Measurements from ENCODE around the gene OR10A2.
"Not testable (repeated sequence)": the region's sequence is repeated elsewhere in the genome, so short reads cannot be mapped to it uniquely, and the experiment has no call there.

OR10A2 gene

GRCh38 chr11:6889835-6890234 lies 27.0 kb downstream of the OR10A2 start:
- H3K36me3 ChIP-seq = no peaks in the 10 kb centered on the region
- no peaks in the 10 kb centered on the region for H3K4me1 ChIP-seq
- H3K9me3 ChIP-seq = no peaks in the 10 kb centered on the region
- H3K4me3 ChIP-seq (ENCODE audit: low read depth, low read length) = no peak overlapping the region
- H3K27me3 ChIP-seq = no peaks in the 10 kb centered on the region
- DNase-seq = no peak
- TF ChIP-seq CTCF (IDR thresholded peaks at IDR 0.05; ENCODE audit: low read depth, low read length) = no peak

DNA sequence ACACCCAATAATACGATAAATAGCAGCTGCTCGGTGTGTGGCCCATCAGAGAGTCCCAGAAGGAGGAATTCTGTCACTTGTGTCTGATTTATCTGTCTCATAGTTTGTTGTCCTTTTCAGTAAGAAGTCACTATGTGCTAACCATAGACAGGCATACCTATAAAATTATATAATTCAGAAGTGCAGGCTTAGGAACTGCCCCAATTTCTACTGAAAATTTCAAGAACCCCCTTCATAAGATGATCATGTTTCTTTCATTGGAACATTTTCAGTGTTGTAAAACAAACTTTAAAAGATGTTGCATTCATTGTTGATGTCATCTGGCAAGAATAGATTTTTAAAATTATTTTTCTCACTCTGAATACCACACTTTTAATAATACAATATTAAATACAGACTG lies 29.5 kb downstream of the OR10A2 start, which contains the start of gene OR2D2:
Gene OR2D2 (minus strand): TSS at position 101 of the 400 bp plus-strand sequence. CDS start 0 bp downstream, at position 101.
- no peaks in the 10 kb centered on the region for H3K36me3 ChIP-seq
- no peaks in the 10 kb centered on the region for H3K9me3 ChIP-seq
- H3K4me3 ChIP-seq (ENCODE audit: low read depth, low read length) = no peak within 1 kb of the TSS
- TF ChIP-seq CTCF (IDR thresholded peaks at IDR 0.05; ENCODE audit: low read depth, low read length) = no peak
- no peaks in the 10 kb centered on the region for H3K4me1 ChIP-seq
- no peaks in the 10 kb centered on the region for H3K27me3 ChIP-seq
- no peak for DNase-seq

GRCh38 chr11:6894097-6894496 lies 31.2 kb downstream of the OR10A2 start:
- Histone ChIP-seq H3K4me1 (no peaks in the 10 kb centered on the region), H3K4me3 (ENCODE audit: low read depth, low read length) (no peak overlapping the region), H3K27me3 (no peaks in the 10 kb centered on the region), H3K9me3 (no peaks in the 10 kb centered on the region), H3K36me3 (no peaks in the 10 kb centered on the region)
- no peak for DNase-seq
- no peak for TF ChIP-seq CTCF (IDR thresholded peaks at IDR 0.05; ENCODE audit: low read depth, low read length)

- no peak for DNase-seq
- Histone ChIP-seq H3K9me3 (no peaks in the 10 kb centered on the region), H3K4me1 (no peaks in the 10 kb centered on the region), H3K36me3 (no peaks in the 10 kb centered on the region), H3K27me3 (no peaks in the 10 kb centered on the region), H3K4me3 (ENCODE audit: low read depth, low read length) (no peak overlapping the region)
- TF ChIP-seq CTCF (IDR thresholded peaks at IDR 0.05; ENCODE audit: low read depth, low read length) = no peak
These were observed 32.2 kb downstream of the OR10A2 start for GRCh38 chr11:6895010-6895409.

- no peak for DNase-seq
- no peak for TF ChIP-seq CTCF (IDR thresholded peaks at IDR 0.05; ENCODE audit: low read depth, low read length)
- H3K27me3 ChIP-seq = no peaks in the 10 kb centered on the region
- H3K4me3 ChIP-seq (ENCODE audit: low read depth, low read length) = no peak overlapping the region
- no peaks in the 10 kb centered on the region for H3K9me3 ChIP-seq
- no peaks in the 10 kb centered on the region for H3K4me1 ChIP-seq
- H3K36me3 ChIP-seq = no peaks in the 10 kb centered on the region
These were observed 36.1 kb downstream of the OR10A2 start for GRCh38 chr11:6898911-6899310.

GRCh38 chr11:6900327-6900999 lies 37.6 kb downstream of the OR10A2 start:
- no peak for DNase-seq
- Histone ChIP-seq H3K9me3 (no peaks in the 10 kb centered on the region), H3K27me3 (no peaks in the 10 kb centered on the region), H3K4me1 (no peaks in the 10 kb centered on the region), H3K4me3 (ENCODE audit: low read depth, low read length) (no peak overlapping the region), H3K36me3 (no peaks in the 10 kb centered on the region)
- no peak for TF ChIP-seq CTCF (IDR thresholded peaks at IDR 0.05; ENCODE audit: low read depth, low read length)

- DNase-seq = not testable (repeated sequence)
These were observed 41.9 kb downstream of the OR10A2 start for GRCh38 chr11:6904804-6905203.

More at GRCh38 chr11:6904804-6905203, 41.9 kb downstream of the OR10A2 start:
- not testable (repeated sequence) for H3K27me3 ChIP-seq; H3K4me3 ChIP-seq (ENCODE audit: low read depth, low read length); H3K36me3 ChIP-seq; H3K9me3 ChIP-seq; H3K4me1 ChIP-seq

All from BE2C (cell line).